C4-2B (cell line): Measurements from ENCODE around the gene DNAJC15.

Source experiments
- CTCF ChIP-seq: fragments of 450-650 bp; conservative IDR thresholded peaks from 2 replicates; pipeline ENCODE4 v1.5.1; 2017; ENCODE audit warnings: mild to moderate bottlenecking
- ZFX ChIP-seq: fragments of 450-650 bp; IDR thresholded peaks from 2 replicates; pipeline ENCODE4 v1.6.1; 2017

- no peak for TF ChIP-seq ZFX
- no peak for TF ChIP-seq CTCF
Observed at GRCh38 chr13:43089912-43090498, 66.6 kb downstream of the DNAJC15 start.
